Right lobe of liver (tissue), 4 donors: ENCODE results near the gene FTO.

ENCODE experiments used
- CTCF ChIP-seq, 4 donors: fragments of 200-600 bp in 3 of 4; fragments of 450-650 bp in 1 of 4; IDR thresholded peaks; one replicate each; pipeline versions ENCODE4 v1.5.1 to v1.8.0; 2016 to 2022; ENCODE audit warnings: antibody characterized with exemption in 4 of 4, mild to moderate bottlenecking in 2 of 4
- POLR2A ChIP-seq: fragments of 450-650 bp; IDR thresholded peaks from one replicate; pipeline ENCODE4 v1.6.1; 2017; ENCODE audit warnings: antibody characterized with exemption, mild to moderate bottlenecking
- donor health status: DM: no; HTN: no; CAD: no.
- donor health status: DM: no; HTN: no; CAD: no.
- donor health status: DM: no; HTN: yes; CAD: no.

- TF ChIP-seq CTCF (IDR thresholded peaks at IDR 0.05): no peak
- TF ChIP-seq POLR2A: no peak
These were observed 78.2 kb downstream of the FTO start for GRCh38 chr16:53782148-53782547.
